Renal cortical epithelial cell (primary cell): ENCODE results near the gene SMAD3. TPM values are rescaled to one million over a fixed set of nuclear protein-coding genes. Genes with fewer than 3 reads are reported as not detected.

Experiments
- DNase-seq: peaks from one replicate; pipeline ENCODE4 v3.0.0-alpha.2; 2011; ENCODE audit warnings: low read depth
- total RNA-seq: library from RNA; depleted of rRNA; stranded (reverse); fragments of >200 nt; gene quantifications from 2 replicates; pipeline ENCODE4 v1.2.3, GENCODE V29; 2014

Gene SMAD3
- total RNA-seq, 1 donor from 2014 or later: 31.4 TPM

GRCh38 chr15:67096546-67097294, 31.3 kb downstream of the SMAD3 start:
- DNase-seq: no peak

GRCh38 chr15:67097424-67097823, 32.0 kb downstream of the SMAD3 start:
- no peak for DNase-seq

GRCh38 chr15:67097930-67098740, 32.7 kb downstream of the SMAD3 start:
- DNase-seq: peak; percentile 84

DNA sequence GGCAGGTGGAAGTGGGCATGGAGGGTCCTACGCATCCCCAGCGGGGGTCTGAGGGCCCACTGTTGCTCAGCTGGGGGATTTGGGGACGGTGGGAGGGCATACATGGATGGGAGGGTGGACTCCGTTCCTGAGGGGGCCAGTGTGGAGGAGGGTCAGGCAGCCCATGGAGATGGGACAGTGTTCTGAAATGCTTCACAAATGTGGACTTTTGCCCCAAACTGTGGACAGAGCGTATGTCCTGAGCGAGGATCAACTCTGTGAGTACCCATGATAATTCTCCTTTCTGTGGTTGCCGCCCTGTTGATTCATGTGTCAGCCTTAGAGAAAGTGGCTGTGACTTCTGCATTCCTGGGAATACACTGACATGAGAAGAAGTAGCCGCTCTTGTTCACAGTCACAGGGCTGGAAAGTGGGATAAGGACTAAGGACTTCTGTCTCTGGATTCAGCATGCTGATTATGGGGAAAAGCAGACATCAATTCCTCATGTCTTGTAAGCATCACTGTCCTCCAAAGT, 33.4 kb downstream of the SMAD3 start:
- DNase-seq: no peak

GRCh38 chr15:67100124-67100791, 34.9 kb downstream of the SMAD3 start:
- no peak for DNase-seq

DNA sequence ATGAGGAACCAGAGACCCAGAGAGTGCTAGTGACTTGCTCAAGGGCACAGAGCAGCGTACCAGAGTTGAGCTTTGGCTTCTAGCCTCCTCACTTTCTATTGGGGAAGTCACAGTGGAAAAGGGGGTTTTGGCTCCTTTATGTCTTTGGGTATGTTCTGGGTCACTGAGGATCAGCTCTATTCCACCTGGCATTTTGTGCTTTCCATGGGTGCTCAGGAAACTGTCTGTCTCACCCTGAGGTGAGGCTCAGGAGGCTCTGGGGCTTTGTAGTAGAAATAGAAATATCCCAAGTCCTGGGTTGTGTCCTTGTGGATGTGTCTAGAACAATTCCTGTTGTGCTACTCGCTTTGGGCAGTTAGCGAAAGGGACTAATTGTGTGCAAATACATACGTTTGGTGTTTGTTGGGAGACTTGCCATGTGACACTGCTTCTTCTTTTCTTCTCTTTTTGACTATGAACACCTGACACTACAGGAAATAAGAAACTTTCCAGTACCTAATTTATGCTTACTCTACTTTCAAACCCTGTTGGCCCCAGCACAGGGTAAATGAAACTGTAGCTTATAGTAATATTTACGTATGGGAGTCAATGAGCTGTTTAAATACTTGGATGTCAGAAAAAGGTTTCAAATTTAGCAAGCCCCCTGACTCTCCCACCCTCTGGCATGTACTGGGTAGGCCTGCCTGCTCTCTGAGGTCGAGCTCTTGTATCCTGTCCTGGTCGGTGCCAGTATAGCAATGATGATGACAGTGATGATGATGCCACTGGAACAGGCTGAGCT, 35.6 kb downstream of the SMAD3 start:
- DNase-seq: no peak

DNA sequence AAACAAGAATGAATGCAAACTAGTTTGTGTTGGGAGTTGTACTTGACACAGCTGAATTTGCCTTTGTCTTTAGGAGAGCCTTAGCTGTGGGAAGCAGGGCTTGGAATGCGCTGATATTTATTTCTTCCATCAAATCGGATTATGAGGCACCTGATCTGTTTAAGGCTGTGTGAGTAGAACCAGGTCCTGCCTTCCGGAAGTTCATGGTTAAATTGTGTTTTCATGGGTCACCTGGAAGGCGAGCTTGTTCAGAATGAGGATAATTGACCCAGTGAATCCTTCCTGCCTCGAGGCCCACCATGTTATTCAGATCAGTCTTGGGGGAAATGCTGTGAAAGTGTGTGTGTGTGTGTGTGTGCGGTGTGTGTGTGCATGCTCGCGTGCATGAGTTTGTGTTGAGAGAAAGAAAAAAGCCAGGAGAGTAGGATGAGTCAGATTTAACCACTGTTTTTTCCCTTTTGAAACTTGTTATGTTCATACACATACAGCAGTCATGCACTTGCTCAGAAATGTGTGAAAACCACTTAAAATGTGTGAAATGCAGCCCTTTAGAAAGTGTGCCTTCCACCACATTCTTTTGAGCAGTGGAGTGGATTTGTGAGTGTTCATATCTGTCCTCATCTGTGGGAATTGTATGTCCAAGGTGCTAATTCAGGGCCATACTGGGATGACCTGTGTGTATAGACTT, 36.7 kb downstream of the SMAD3 start:
- peak; percentile 92 for DNase-seq

DNA sequence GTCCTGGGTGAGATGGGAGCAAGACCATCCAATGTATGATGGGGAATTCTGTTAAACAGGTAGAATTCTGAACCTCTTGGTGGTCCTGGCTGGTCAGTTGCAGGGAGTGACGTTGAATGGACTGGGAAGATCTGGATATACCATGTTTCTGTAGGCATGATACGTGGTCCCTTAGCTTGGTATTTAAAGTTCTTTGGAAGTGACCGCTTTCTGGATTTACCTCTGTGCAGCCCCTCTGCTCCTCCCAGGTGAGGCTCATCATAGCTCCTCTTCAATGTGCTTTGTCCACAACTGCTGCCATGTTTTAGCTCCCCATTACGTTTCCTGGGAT, 37.2 kb downstream of the SMAD3 start:
- DNase-seq: no peak

- DNase-seq: no peak
Measured at GRCh38 chr15:67103021-67103420, 37.6 kb downstream of the SMAD3 start.

- no peak for DNase-seq
Measured at GRCh38 chr15:67103432-67103831, 38.0 kb downstream of the SMAD3 start.

- DNase-seq: no peak
Measured at GRCh38 chr15:67103869-67104268, 38.5 kb downstream of the SMAD3 start.

- DNase-seq: no peak
Measured at GRCh38 chr15:67104510-67104909, 39.1 kb downstream of the SMAD3 start.

DNA sequence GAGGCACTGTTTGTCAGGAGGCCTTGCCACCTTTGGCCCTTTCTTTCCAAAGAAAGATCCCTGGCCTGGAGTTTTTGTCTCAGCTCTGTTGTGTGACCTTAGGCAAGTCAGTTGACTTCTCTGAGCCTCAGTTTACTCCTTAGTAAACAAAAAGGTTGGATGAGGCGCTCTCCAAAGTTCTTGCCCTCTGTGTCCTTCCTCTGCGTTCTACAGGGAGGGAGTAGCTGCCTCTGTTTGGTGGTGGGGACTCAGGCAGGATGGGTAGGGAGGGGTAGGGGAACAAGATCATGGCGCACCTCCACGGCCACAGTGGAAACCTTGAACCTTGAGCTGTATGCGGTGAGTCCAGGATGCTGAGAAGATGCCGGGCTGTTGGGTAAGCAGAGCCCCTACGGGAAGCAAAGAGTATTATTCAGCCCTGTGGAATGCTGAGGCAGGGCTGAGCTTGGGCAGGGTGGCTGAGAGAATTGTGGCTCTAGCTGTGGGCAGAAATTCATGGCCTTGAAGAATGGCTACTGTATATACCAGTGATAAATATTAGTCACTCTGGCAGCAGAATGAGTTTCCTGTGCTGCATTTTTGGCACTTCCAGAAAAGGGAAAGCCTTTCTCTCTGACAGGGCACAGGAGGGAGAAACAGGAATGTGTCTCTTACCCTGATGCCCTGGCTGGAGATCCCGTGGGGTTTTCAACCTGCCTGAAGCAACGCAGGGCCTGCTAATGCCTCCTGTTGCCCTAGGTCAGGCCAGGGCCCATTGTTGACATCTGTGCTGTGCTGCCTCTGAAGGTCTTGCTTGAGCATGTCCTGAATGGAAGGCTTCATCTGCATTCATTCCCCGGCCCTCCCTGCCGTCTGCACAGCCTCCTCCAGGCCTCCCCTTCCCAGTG, 39.9 kb downstream of the SMAD3 start:
- peak; percentile 99 for DNase-seq

GRCh38 chr15:67105991-67106763, 40.8 kb downstream of the SMAD3 start:
- no peak for DNase-seq

- no peak for DNase-seq
Measured at GRCh38 chr15:67106764-67107013, 41.3 kb downstream of the SMAD3 start.

GRCh38 chr15:67107014-67107812, 41.8 kb downstream of the SMAD3 start:
- DNase-seq: peak; percentile 100

DNA sequence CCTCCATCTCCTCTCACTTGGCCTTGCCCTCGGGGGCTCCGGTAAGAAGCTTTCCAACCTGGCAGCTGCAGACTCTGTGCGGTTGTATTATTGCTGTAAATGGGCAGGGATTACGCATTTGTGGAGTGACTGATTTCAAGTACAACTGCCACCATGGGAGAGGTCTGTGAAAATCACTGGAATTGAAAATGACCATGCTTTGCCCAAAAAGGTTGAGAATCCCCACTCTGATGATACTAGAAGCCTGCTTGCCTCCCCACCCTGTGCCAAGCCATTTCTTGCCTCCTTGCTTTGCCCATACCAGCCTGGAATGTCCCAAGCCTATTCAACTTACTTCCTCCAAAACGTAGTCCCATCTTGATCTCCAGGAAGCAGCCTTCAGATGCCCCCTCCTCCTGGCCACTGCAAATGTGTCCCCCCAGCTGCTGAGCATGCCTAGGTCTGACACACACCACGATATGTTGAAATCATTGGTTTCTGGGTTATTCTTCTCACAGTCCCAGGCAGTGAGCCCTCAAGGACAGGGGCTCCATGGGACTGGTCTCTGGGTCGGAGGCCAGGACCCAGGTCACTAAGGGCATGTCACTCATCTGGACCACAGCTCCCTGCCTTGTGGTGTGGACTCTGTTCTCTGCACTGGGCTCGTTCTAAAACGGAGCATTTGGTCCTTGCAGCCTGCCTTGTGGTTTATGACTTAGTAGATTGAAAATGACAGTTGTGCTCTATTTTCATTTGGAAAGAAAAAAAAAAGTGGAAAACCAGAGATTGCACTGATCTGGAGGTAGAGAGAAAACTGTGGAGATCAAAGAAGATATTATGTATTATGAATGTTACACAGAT, 42.9 kb downstream of the SMAD3 start:
- no peak for DNase-seq
